HCT116 (cell line): ENCODE results near the gene OR3A3. TPM values are rescaled to one million over a fixed set of nuclear protein-coding genes. Genes with fewer than 3 reads are reported as not detected.

ENCODE experiments used
- ATAC-seq: fragments of 200-7000 bp; cut with Tn5 transposase; 2 replicates; pipeline ENCODE4 v1.9.1; 2020; ENCODE audit warnings: mild to moderate bottlenecking, moderate library complexity
- BruUV-seq: library from RNA; stranded (reverse); fragments of 400-500 nt; replicated peaks from 2 replicates; lab custom pipeline; 2021; lab: Mats Ljungman, UMichigan
- CTCF ChIA-PET: fragments of 300-600 bp; sonication (Branson Sonifier 250); formaldehyde crosslinking; loops from one replicate; lab custom pipeline; 2021; ENCODE audit warnings: antibody characterized with exemption; lab: Charles Lee
- POLR2A ChIA-PET: fragments of 300-600, 350-600 bp; sonication (Branson Sonifier 250); formaldehyde crosslinking; loops from one replicate; lab custom pipeline; 2021; ENCODE audit warnings: antibody characterized with exemption; lab: Charles Lee
- RAD21 ChIA-PET, 2 experiments: fragments of 300-600 bp; sonication (Branson Sonifier 250); formaldehyde crosslinking; loops; one replicate each; lab custom pipeline; 2023; ENCODE audit warnings: low total read pairs in 2 of 2; ENCODE audit not compliant: uncharacterized antibody in 2 of 2, unreplicated experiment in 2 of 2, low non-redundant PET in 1 of 2; lab: Charles Lee
- DNase-seq: peaks from one replicate; pipeline ENCODE4 v3.0.0-alpha.2; 2010; ENCODE audit warnings: low read depth, low spot score
- H2AFZ ChIP-seq: fragments of 200-600 bp; shearing (Covaris generic), sonication (generic); 2 replicates; pipeline ENCODE4 v1.6.1; 2017; ENCODE audit warnings: low read depth, mixed run types, mixed read lengths, antibody characterized with exemption, low read length; ENCODE audit not compliant: poor library complexity, severe bottlenecking
- H3K27ac ChIP-seq: 2 replicates; pipeline ENCODE4 v1.5.1; 2012; ENCODE audit warnings: low read depth, low read length
- H3K27me3 ChIP-seq: fragments of 200-600 bp; sonication (generic); 2 replicates; pipeline ENCODE4 v1.6.1; 2016; ENCODE audit warnings: mixed run types, low read length, mixed read lengths; ENCODE audit not compliant: insufficient read depth
- H3K36me3 ChIP-seq, 2 experiments: fragments of 200-500 bp in 1 of 2; fragments of 200-600 bp in 1 of 2; sonication (Bioruptor generic) in 1 of 2; sonication (generic) in 1 of 2; 2 replicates each; pipeline versions ENCODE4 v1.5.1 to v1.6.1; 2014 to 2016; ENCODE audit warnings: low read length in 2 of 2, inconsistent platforms in 1 of 2, mixed read lengths in 1 of 2, mixed run types in 1 of 2; ENCODE audit not compliant: insufficient read depth in 2 of 2, control insufficient read depth in 1 of 2
- H3K4me1 ChIP-seq, 2 experiments: fragments of 200-600 bp in 1 of 2; sonication (generic) in 1 of 2; 2 replicates each; pipeline versions ENCODE4 v1.5.1 to v1.6.1; 2012 to 2017; ENCODE audit warnings: low read length in 2 of 2, inconsistent platforms in 1 of 2, mild to moderate bottlenecking in 1 of 2, mixed read lengths in 1 of 2, mixed run types in 1 of 2, moderate library complexity in 1 of 2; ENCODE audit not compliant: insufficient read depth in 2 of 2, control insufficient read depth in 1 of 2
- H3K4me2 ChIP-seq: fragments of 200-600 bp; sonication (generic); 2 replicates; pipeline ENCODE4 v1.6.1; 2017; ENCODE audit warnings: mixed run types, low read length, mixed read lengths
- H3K4me3 ChIP-seq, 2 experiments: fragments of 200-600 bp in 1 of 2; sonication (generic) in 1 of 2; replicated peaks in 1 of 2; 2 replicates each; pipeline ENCODE4 v1.5.1; 2011 to 2016; ENCODE audit warnings: low read length in 2 of 2, control low read depth in 1 of 2, low read depth in 1 of 2, mild to moderate bottlenecking in 1 of 2, mixed read lengths in 1 of 2, mixed run types in 1 of 2
- H3K79me2 ChIP-seq: fragments of 200-600 bp; sonication (generic); 2 replicates; pipeline ENCODE4 v1.6.1; 2017; ENCODE audit warnings: mild to moderate bottlenecking, mixed run types, low read length, moderate library complexity, mixed read lengths; ENCODE audit not compliant: insufficient read depth
- H3K9ac ChIP-seq: fragments of 200-600 bp; sonication (generic); 2 replicates; pipeline ENCODE4 v1.6.1; 2016; ENCODE audit warnings: low read length, mixed read lengths
- H3K9me2 ChIP-seq: fragments of 200-600 bp; sonication (generic), shearing (Covaris generic); 2 replicates; pipeline ENCODE4 v1.6.1; 2017; ENCODE audit warnings: mixed run types, mild to moderate bottlenecking, moderate library complexity; ENCODE audit not compliant: insufficient read depth
- H3K9me3 ChIP-seq, 2 experiments: fragments of 200-500 bp in 1 of 2; fragments of 200-600 bp in 1 of 2; sonication (Bioruptor generic) in 1 of 2; sonication (generic) in 1 of 2; 2 replicates each; pipeline ENCODE4 v1.6.1; 2014 to 2017; ENCODE audit warnings: low read length in 2 of 2, mixed read lengths in 2 of 2, inconsistent platforms in 1 of 2, low read depth in 1 of 2, mild to moderate bottlenecking in 1 of 2, mixed run types in 1 of 2, moderate library complexity in 1 of 2; ENCODE audit not compliant: control insufficient read depth in 1 of 2, insufficient read depth in 1 of 2
- H4K20me1 ChIP-seq: fragments of 200-600 bp; sonication (generic), shearing (Covaris generic); 2 replicates; pipeline ENCODE4 v1.6.1; 2017; ENCODE audit warnings: mixed run types, mild to moderate bottlenecking, moderate library complexity; ENCODE audit not compliant: insufficient read depth
- ATF3 ChIP-seq: IDR thresholded peaks from 2 replicates; pipeline ENCODE4 v1.6.1; 2012
- CBX3 ChIP-seq: IDR thresholded peaks from 2 replicates; pipeline ENCODE4 v1.6.1; 2012; ENCODE audit warnings: low read depth
- CEBPB ChIP-seq: IDR thresholded peaks from 2 replicates; pipeline ENCODE4 v1.6.1; 2012; ENCODE audit warnings: low read depth
- CTCF ChIP-seq, 3 experiments: fragments of 200-600 bp in 1 of 3; sonication (generic) in 1 of 3; IDR thresholded peaks in 2 of 3; conservative IDR thresholded peaks in 1 of 3; 2 replicates each; pipeline ENCODE4 v1.5.1; 2012 to 2017; ENCODE audit warnings: low read depth in 2 of 3, low read length in 2 of 3, antibody characterized with exemption in 1 of 3, borderline replicate concordance in 1 of 3, control low read depth in 1 of 3, mild to moderate bottlenecking in 1 of 3, mixed read lengths in 1 of 3, mixed run types in 1 of 3, moderate library complexity in 1 of 3; ENCODE audit not compliant: insufficient read depth in 1 of 3
- EGR1 ChIP-seq: IDR thresholded peaks from 2 replicates; pipeline ENCODE4 v1.6.1; 2012; ENCODE audit warnings: low read depth
- ELF1 ChIP-seq: IDR thresholded peaks from 2 replicates; pipeline ENCODE4 v1.6.1; 2012; ENCODE audit warnings: low read depth, borderline replicate concordance
- EZH2 ChIP-seq: fragments of 200-600 bp; sonication (generic); IDR thresholded peaks from 2 replicates; pipeline ENCODE4 v1.6.1; 2017; ENCODE audit warnings: antibody characterized with exemption, mixed run types
- JUND ChIP-seq: IDR thresholded peaks from 2 replicates; pipeline ENCODE4 v1.6.1; 2012
- POLR2A ChIP-seq: IDR thresholded peaks from 2 replicates; pipeline ENCODE4 v1.7.0; 2011; ENCODE audit warnings: borderline replicate concordance; ENCODE audit not compliant: insufficient read depth, insufficient read length; ENCODE audit errors: extremely low read depth
- RAD21 ChIP-seq: IDR thresholded peaks from 2 replicates; pipeline ENCODE4 v1.6.1; 2012; ENCODE audit warnings: low read depth, mild to moderate bottlenecking
- SIN3A ChIP-seq: IDR thresholded peaks from 2 replicates; pipeline ENCODE4 v1.6.1; 2012; ENCODE audit warnings: low read depth
- SP1 ChIP-seq: IDR thresholded peaks from 2 replicates; pipeline ENCODE4 v1.6.1; 2012; ENCODE audit warnings: low read depth
- SRF ChIP-seq: IDR thresholded peaks from 2 replicates; pipeline ENCODE4 v1.6.1; 2012; ENCODE audit warnings: low read depth
- TCF7L2 ChIP-seq: IDR thresholded peaks from 2 replicates; pipeline ENCODE4 v1.7.0; 2011; ENCODE audit warnings: borderline replicate concordance, inconsistent platforms; ENCODE audit not compliant: insufficient read depth, insufficient read length; ENCODE audit errors: extremely low read depth
- YY1 ChIP-seq: IDR thresholded peaks from 2 replicates; pipeline ENCODE4 v1.6.1; 2011; ENCODE audit warnings: low read length, low read depth, moderate library complexity, mild to moderate bottlenecking; ENCODE audit not compliant: insufficient replicate concordance; ENCODE audit errors: extremely low read depth
- ZBTB33 ChIP-seq: IDR thresholded peaks from 2 replicates; pipeline ENCODE4 v1.6.1; 2011; ENCODE audit warnings: mild to moderate bottlenecking, low read length, moderate library complexity; ENCODE audit not compliant: insufficient replicate concordance; ENCODE audit errors: extremely low read depth
- ZFX ChIP-seq: fragments of 450-650 bp; IDR thresholded peaks from 2 replicates; pipeline ENCODE4 v1.6.1; 2017
- ZNF274 ChIP-seq: fragments of 200-500 bp; sonication (Bioruptor generic); IDR thresholded peaks from 2 replicates; pipeline ENCODE4 v1.6.1; 2014; ENCODE audit warnings: mild to moderate bottlenecking, low read depth, low read length, inconsistent platforms
- intact Hi-C: fragments of 100-400 bp; cut with micrococcal nuclease; formaldehyde crosslinking; loops from 2 replicates; pipeline ENCODE4 v1.10.0; 2022
- total RNA-seq: library from RNA; stranded (reverse); gene quantifications from one replicate; pipeline ENCODE4 v1.2.1, GENCODE V29; 2021; ENCODE audit not compliant: unreplicated experiment

Gene OR3A3
- total RNA-seq, 1 experiment from 2014 or later, result not detected

DNA sequence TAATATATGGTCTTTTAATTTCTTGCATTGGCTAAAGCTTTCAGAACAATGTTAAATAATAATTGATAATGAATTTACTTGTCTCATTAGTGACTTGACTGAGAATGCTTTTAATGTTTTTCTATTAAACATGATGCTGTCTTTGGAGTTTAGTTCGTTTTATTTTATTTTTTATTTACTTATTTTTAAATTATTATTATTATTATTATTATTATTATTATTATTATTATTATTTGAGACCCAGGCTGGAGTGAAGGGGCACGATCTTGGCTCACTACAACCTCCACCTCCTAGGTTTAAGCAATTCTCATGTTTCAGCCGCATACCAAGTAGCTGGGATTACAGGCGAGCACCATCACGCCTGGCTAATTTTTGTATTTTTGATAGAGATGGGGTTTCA is 4.4 kb downstream of the OR3A3 start:
- H3K4me1 ChIP-seq, result no peaks in the 10 kb centered on the region
- no peaks in the 10 kb centered on the region for H3K79me2 ChIP-seq
- no peaks in the 10 kb centered on the region for H3K9me2 ChIP-seq
- no TSS peak for BruUV-seq
- ChIA-PET POLR2A (no interaction called here), RAD21 (no interaction called here), CTCF (no interaction called here)
- no peak overlapping the region for H3K9ac ChIP-seq
- H3K27ac ChIP-seq, result no peak overlapping the region
- H3K4me3 ChIP-seq, result no peak overlapping the region
- ATAC-seq (no peak), DNase-seq (no peak)
- intact Hi-C loops, result no loop called here
- peaks cover 21% of the 10 kb centered on the region; the same call in 1 of the 2 replicates for H3K27me3 ChIP-seq
- H3K36me3 ChIP-seq, result no peaks in the 10 kb centered on the region
- TF ChIP-seq ZNF274, result no peak
- H2AFZ ChIP-seq, result no peak overlapping the region
- H3K9me3 ChIP-seq, result no peaks in the 10 kb centered on the region
- H4K20me1 ChIP-seq, result no peaks in the 10 kb centered on the region
- no peak overlapping the region for H3K4me2 ChIP-seq

GRCh38 chr17:3418222-3418621 is 7.1 kb downstream of the OR3A3 start:
- no peak overlapping the region for H3K4me3 ChIP-seq
- H3K27ac ChIP-seq, result no peak overlapping the region
- H3K79me2 ChIP-seq, result no peaks in the 10 kb centered on the region
- TF ChIP-seq SRF (no peak), SIN3A (no peak), CBX3 (no peak), CTCF (IDR thresholded peaks at IDR 0.05 in 2 of 3, conservative IDR thresholded peaks at IDR 0.05 in 1 of 3; ENCODE audit: borderline replicate concordance in 1 of 3, insufficient read depth in 1 of 3, low read depth in 2 of 3, low read length in 2 of 3) (no peak), SP1 (no peak), POLR2A (no peak), ATF3 (no peak), CEBPB (no peak), YY1 (no peak), EGR1 (no peak), RAD21 (no peak), ELF1 (no peak), JUND (no peak), ZFX (no peak), ZBTB33 (no peak), TCF7L2 (no peak), EZH2 (no peak)
- no peak overlapping the region for H3K4me2 ChIP-seq
- ATAC-seq (no peak), DNase-seq (no peak)
- CTCF ChIA-PET, result no interaction called here
- H3K27me3 ChIP-seq, result peaks cover 20% of the 10 kb centered on the region; the same call in 1 of the 2 replicates
- H3K9me3 ChIP-seq, result no peaks in the 10 kb centered on the region
- intact Hi-C loops, result no loop called here
- H3K36me3 ChIP-seq, result no peaks in the 10 kb centered on the region
- no peaks in the 10 kb centered on the region for H4K20me1 ChIP-seq
- H3K9ac ChIP-seq, result no peak overlapping the region
- RAD21 ChIA-PET, result no interaction called here
- no peaks in the 10 kb centered on the region for H3K9me2 ChIP-seq
- POLR2A ChIA-PET, result no interaction called here
- no peak overlapping the region for H2AFZ ChIP-seq
- no TSS peak for BruUV-seq
- no peaks in the 10 kb centered on the region for H3K4me1 ChIP-seq
